BJ (cell line): ENCODE data around the gene RBM26. TPM values are rescaled to one million over a fixed set of nuclear protein-coding genes. Genes with fewer than 3 reads are reported as not detected.

Experiments
- CTCF ChIA-PET: fragments of 350-600 bp; formaldehyde crosslinking; extraction: SDS; loops from one replicate; lab custom pipeline; 2021; ENCODE audit warnings: antibody characterized with exemption, inconsistent platforms; lab: Yijun Ruan, JAX
- POLR2A ChIA-PET: fragments of 300-600 bp; sonication (Branson Sonifier 250); formaldehyde crosslinking; extraction: SDS; loops from one replicate; lab custom pipeline; 2021; ENCODE audit warnings: antibody characterized with exemption; lab: Charles Lee
- DNase-seq: peaks from one replicate; pipeline ENCODE4 v3.0.0-alpha.2; 2011; ENCODE audit warnings: low read depth
- H3K27me3 ChIP-seq: 2 replicates; pipeline ENCODE4 v1.6.0; 2011; ENCODE audit warnings: low read length; ENCODE audit not compliant: control insufficient read depth, insufficient read depth
- H3K36me3 ChIP-seq: 2 replicates; pipeline ENCODE4 v1.5.1; 2011; ENCODE audit warnings: low read length; ENCODE audit not compliant: control insufficient read depth, insufficient read depth
- H3K4me3 ChIP-seq: 2 replicates; pipeline ENCODE4 v1.5.1; 2011; ENCODE audit warnings: low read depth, mild to moderate bottlenecking, control low read depth, low read length
- CTCF ChIP-seq: IDR thresholded peaks from 2 replicates; pipeline ENCODE4 v1.5.1; 2011; ENCODE audit warnings: low read depth, mild to moderate bottlenecking, control low read depth, inconsistent platforms, low read length, moderate library complexity; ENCODE audit not compliant: insufficient read depth
- polyA plus RNA-seq: library from polyadenylated mRNA; depleted of rRNA; stranded (reverse); fragments of >200 nt; gene quantifications from 2 replicates; pipeline ENCODE4 v1.2.3, GENCODE V29; 2011

RBM26 gene
- polyA plus RNA-seq, 1 experiment, result 7.9 TPM

DNA sequence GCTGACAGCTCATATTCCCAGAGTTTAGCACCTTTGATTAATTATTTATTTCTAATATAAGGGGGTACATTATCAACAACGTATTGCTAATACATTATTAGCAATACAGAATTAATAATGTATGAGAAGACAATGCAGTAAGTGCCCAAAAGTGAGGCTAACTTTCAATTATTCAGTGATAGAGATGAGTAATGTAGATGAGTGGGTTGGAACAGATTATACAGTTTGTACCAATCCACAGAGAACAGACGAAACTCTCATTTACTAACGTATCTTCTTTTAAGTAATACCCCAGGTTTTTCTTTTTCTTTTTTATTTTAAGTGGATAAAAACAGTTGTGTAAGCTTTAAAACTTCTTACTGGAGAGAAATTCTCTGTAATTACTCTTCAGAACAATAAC lies 36.7 kb upstream of the RBM26 start:
- no peak for DNase-seq
- TF ChIP-seq CTCF, result no peak
- ChIA-PET CTCF (interaction anchor here (0.6 to 1.7 kb wide), 3 partner anchors 16 to 49 kb away, joined by 3 read pairs; no protein-coding TSS in a partner anchor), POLR2A (interaction anchor here (0.6 to 1.4 kb wide), 3 partner anchors 40 to 68 kb away, joined by 4 to 12 read pairs (median 9); no protein-coding TSS in a partner anchor)
- Histone ChIP-seq H3K4me3 (no peak overlapping the region), H3K27me3 (no peaks in the 10 kb centered on the region), H3K36me3 (no peaks in the 10 kb centered on the region)

- CTCF ChIA-PET, result interaction anchor here (0.6 to 1.7 kb wide), 3 partner anchors 16 to 49 kb away, joined by 3 read pairs; no protein-coding TSS in a partner anchor
Measured at GRCh38 chr13:79442221-79442620, 36.2 kb upstream of the RBM26 start.

GRCh38 chr13:79440958-79441528 lies 35.0 kb upstream of the RBM26 start:
- no peak for DNase-seq
- CTCF ChIA-PET, result interaction anchor here (1.0 to 1.7 kb wide), 2 partner anchors 37 to 42 kb away, joined by 3 to 5 read pairs; no protein-coding TSS in a partner anchor
- POLR2A ChIA-PET, result no interaction called here
- no peak for TF ChIP-seq CTCF
- Histone ChIP-seq H3K4me3 (no peak overlapping the region), H3K36me3 (no peaks in the 10 kb centered on the region), H3K27me3 (no peaks in the 10 kb centered on the region)

More at GRCh38 chr13:79442221-79442620, 36.2 kb upstream of the RBM26 start:
- POLR2A ChIA-PET, result interaction anchor here (0.6 to 1.4 kb wide), 3 partner anchors 41 to 68 kb away, joined by 4 to 12 read pairs (median 9); no protein-coding TSS in a partner anchor
- DNase-seq, result no peak
- H3K4me3 ChIP-seq, result no peak overlapping the region
- TF ChIP-seq CTCF, result no peak
- no peaks in the 10 kb centered on the region for H3K36me3 ChIP-seq
- H3K27me3 ChIP-seq, result no peaks in the 10 kb centered on the region

- Histone ChIP-seq H3K36me3 (no peaks in the 10 kb centered on the region), H3K4me3 (no peak overlapping the region), H3K27me3 (no peaks in the 10 kb centered on the region)
- no peak for TF ChIP-seq CTCF
- ChIA-PET POLR2A (no interaction called here), CTCF (no interaction called here)
- no peak for DNase-seq
Measured at GRCh38 chr13:79439275-79439674, 33.2 kb upstream of the RBM26 start.

DNA sequence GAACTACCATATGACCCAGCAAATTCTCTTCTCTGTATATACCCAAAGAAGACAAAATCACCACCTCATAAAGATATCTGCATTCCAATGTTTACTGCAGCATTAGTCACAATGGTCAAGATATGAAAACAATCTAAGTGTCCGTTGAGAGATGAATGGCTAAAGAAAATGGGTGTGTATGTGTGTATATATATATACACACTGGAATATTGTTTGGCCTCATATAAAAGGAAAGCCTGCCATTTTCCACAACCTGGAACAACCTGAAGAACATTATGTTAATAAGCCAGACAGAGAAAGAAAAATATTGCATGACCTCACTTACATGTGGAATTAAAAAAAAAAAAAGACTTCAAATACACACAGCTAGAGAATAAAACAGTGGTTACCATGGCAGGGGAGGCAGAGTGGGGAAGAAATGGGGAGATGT lies 29.5 kb upstream of the RBM26 start:
- DNase-seq, result peak; percentile 64

More for the DNA sequence above, 29.5 kb upstream of the RBM26 start:
- no peaks in the 10 kb centered on the region for H3K36me3 ChIP-seq
- CTCF ChIA-PET, result interaction anchor here (1.5 kb wide), 1 partner anchor 47 kb away, joined by 3 read pairs; no protein-coding TSS in a partner anchor
- no peak overlapping the region for H3K4me3 ChIP-seq
- POLR2A ChIA-PET, result no interaction called here
- no peaks in the 10 kb centered on the region for H3K27me3 ChIP-seq
- TF ChIP-seq CTCF, result no peak
